ENCODE measurements around the gene SPATA31E1. TPM values are rescaled to one million over a fixed set of nuclear protein-coding genes. Genes with fewer than 3 reads are reported as not detected.

Gene SPATA31E1
- total RNA-seq, 5 donors from 2014 or later (not counting 1 experiment from before 2014, with no cell fraction given), result not detected

- ATAC-seq (replicated peaks in 1 of 4) (no peak), DNase-seq (no peak)
- no peaks in the 10 kb centered on the region for H3K36me3 ChIP-seq (ENCODE audit: control insufficient read depth in 2 of 2, extremely low read depth in 1 of 2, insufficient read depth in 1 of 2, low read length in 1 of 2)
- H3K27me3 ChIP-seq (replicated peaks in 1 of 2; ENCODE audit: control insufficient read depth in 2 of 2, extremely low read depth in 1 of 2, insufficient read depth in 2 of 2, low read length in 1 of 2), result peaks cover 0 to 11% of the 10 kb centered on the region in 2 experiments
- Mint-ChIP-seq H3K27me3 (peaks cover 8 to 13% of the 10 kb centered on the region in 2 donors), H3K4me3 (no peak overlapping the region), H3K36me3 (no peaks in the 10 kb centered on the region), H3K27ac (no peak overlapping the region), H3K9me3 (no peaks in the 10 kb centered on the region), H3K4me1 (no peaks in the 10 kb centered on the region)
- no peak overlapping the region for H3K4me3 ChIP-seq (ENCODE audit: control insufficient read depth in 1 of 2, extremely low read depth in 1 of 2, low read length in 1 of 2)
- H3K4me1 ChIP-seq (ENCODE audit: control insufficient read depth in 1 of 2, extremely low read depth in 1 of 2, insufficient read depth in 2 of 2, low read length in 2 of 2), result no peaks in the 10 kb centered on the region
- CTCF ChIA-PET, result no interaction called here
- H3K9me3 ChIP-seq, result no peaks in the 10 kb centered on the region
- POLR2A ChIA-PET, result no interaction called here
- no peak overlapping the region for H3K27ac ChIP-seq (ENCODE audit: low read length)
- WGBS (ENCODE audit: insufficient coverage), result 86% methylated on average over 5 of the region's 5 CpGs
Observed at GRCh38 chr9:87873607-87874303, 8.9 kb upstream of the SPATA31E1 start.

GRCh38 chr9:87874304-87874623 lies 8.4 kb upstream of the SPATA31E1 start:
- no peak overlapping the region for H3K27ac Mint-ChIP-seq
- no peaks in the 10 kb centered on the region for H3K4me1 Mint-ChIP-seq
- no peaks in the 10 kb centered on the region for H3K36me3 Mint-ChIP-seq
- H3K9me3 ChIP-seq, result no peaks in the 10 kb centered on the region
- peaks cover 8 to 13% of the 10 kb centered on the region in 2 donors for H3K27me3 Mint-ChIP-seq
- no peaks in the 10 kb centered on the region for H3K36me3 ChIP-seq (ENCODE audit: control insufficient read depth in 2 of 2, extremely low read depth in 1 of 2, insufficient read depth in 1 of 2, low read length in 1 of 2)
- 76% methylated on average over 3 of the region's 7 CpGs for WGBS (ENCODE audit: insufficient coverage)
- POLR2A ChIA-PET, result no interaction called here
- H3K9me3 Mint-ChIP-seq, result no peaks in the 10 kb centered on the region
- CTCF ChIA-PET, result no interaction called here
- ATAC-seq (replicated peaks in 1 of 4) (no peak), DNase-seq (no peak)
- no peak overlapping the region for H3K27ac ChIP-seq (ENCODE audit: low read length)
- no peak overlapping the region for H3K4me3 Mint-ChIP-seq
- H3K4me1 ChIP-seq (ENCODE audit: control insufficient read depth in 1 of 2, extremely low read depth in 1 of 2, insufficient read depth in 2 of 2, low read length in 2 of 2), result no peaks in the 10 kb centered on the region
- peaks cover 0 to 9% of the 10 kb centered on the region in 2 experiments for H3K27me3 ChIP-seq (replicated peaks in 1 of 2; ENCODE audit: control insufficient read depth in 2 of 2, extremely low read depth in 1 of 2, insufficient read depth in 2 of 2, low read length in 1 of 2)
- no peak overlapping the region for H3K4me3 ChIP-seq (ENCODE audit: control insufficient read depth in 1 of 2, extremely low read depth in 1 of 2, low read length in 1 of 2)

- no peak overlapping the region for H3K4me3 ChIP-seq (ENCODE audit: control insufficient read depth in 1 of 2, extremely low read depth in 1 of 2, low read length in 1 of 2)
- H3K4me1 ChIP-seq (ENCODE audit: control insufficient read depth in 1 of 2, extremely low read depth in 1 of 2, insufficient read depth in 2 of 2, low read length in 2 of 2), result peaks cover 0 to under 1% of the 10 kb centered on the region in 2 experiments
- Mint-ChIP-seq H3K27ac (no peak overlapping the region), H3K9me3 (no peaks in the 10 kb centered on the region), H3K4me1 (no peaks in the 10 kb centered on the region), H3K36me3 (no peaks in the 10 kb centered on the region), H3K27me3 (peaks cover 9 to 13% of the 10 kb centered on the region in 2 donors), H3K4me3 (no peak overlapping the region)
- H3K27ac ChIP-seq (ENCODE audit: low read length), result no peak overlapping the region
- DNase-seq, result no peak
- no peaks in the 10 kb centered on the region for H3K9me3 ChIP-seq
- ChIA-PET POLR2A (no interaction called here), CTCF (no interaction called here)
- no peaks in the 10 kb centered on the region for H3K36me3 ChIP-seq (ENCODE audit: control insufficient read depth in 2 of 2, extremely low read depth in 1 of 2, insufficient read depth in 1 of 2, low read length in 1 of 2)
- peaks cover 0 to 11% of the 10 kb centered on the region in 2 experiments for H3K27me3 ChIP-seq (replicated peaks in 1 of 2; ENCODE audit: control insufficient read depth in 2 of 2, extremely low read depth in 1 of 2, insufficient read depth in 2 of 2, low read length in 1 of 2)
- no peak for ATAC-seq (replicated peaks in 1 of 4)
Observed at GRCh38 chr9:87875060-87875459, 7.6 kb upstream of the SPATA31E1 start.

GRCh38 chr9:87875831-87876545 lies 6.7 kb upstream of the SPATA31E1 start:
- H3K27me3 Mint-ChIP-seq, result peaks cover 9 to 13% of the 10 kb centered on the region in 2 donors
- DNase-seq, result no peak

GRCh38 chr9:87876708-87877107 lies 6.0 kb upstream of the SPATA31E1 start:
- Mint-ChIP-seq H3K27me3 (peaks cover 9 to 13% of the 10 kb centered on the region in 2 donors), H3K4me1 (no peaks in the 10 kb centered on the region), H3K27ac (no peak overlapping the region), H3K36me3 (no peaks in the 10 kb centered on the region), H3K9me3 (no peaks in the 10 kb centered on the region), H3K4me3 (no peak overlapping the region)
- no peaks in the 10 kb centered on the region for H3K36me3 ChIP-seq (ENCODE audit: control insufficient read depth in 2 of 2, extremely low read depth in 1 of 2, insufficient read depth in 1 of 2, low read length in 1 of 2)
- H3K27me3 ChIP-seq (replicated peaks in 1 of 2; ENCODE audit: control insufficient read depth in 2 of 2, extremely low read depth in 1 of 2, insufficient read depth in 2 of 2, low read length in 1 of 2), result peaks cover 0 to 14% of the 10 kb centered on the region in 2 experiments
- ATAC-seq (replicated peaks in 1 of 4) (no peak), DNase-seq (no peak)
- H3K27ac ChIP-seq (ENCODE audit: low read length), result no peak overlapping the region
- no peaks in the 10 kb centered on the region for H3K9me3 ChIP-seq
- 79% methylated on average over 5 of the region's 5 CpGs for WGBS (ENCODE audit: insufficient coverage)
- CTCF ChIA-PET, result no interaction called here
- peaks cover 0 to 10% of the 10 kb centered on the region in 2 experiments for H3K4me1 ChIP-seq (ENCODE audit: control insufficient read depth in 1 of 2, extremely low read depth in 1 of 2, insufficient read depth in 2 of 2, low read length in 2 of 2)
- POLR2A ChIA-PET, result no interaction called here
- no peak overlapping the region for H3K4me3 ChIP-seq (ENCODE audit: control insufficient read depth in 1 of 2, extremely low read depth in 1 of 2, low read length in 1 of 2)

More at GRCh38 chr9:87875831-87876545, 6.7 kb upstream of the SPATA31E1 start:
- Histone ChIP-seq H3K27ac (ENCODE audit: low read length) (no peak overlapping the region), H3K9me3 (no peaks in the 10 kb centered on the region), H3K4me1 (ENCODE audit: control insufficient read depth in 1 of 2, extremely low read depth in 1 of 2, insufficient read depth in 2 of 2, low read length in 2 of 2) (peaks cover 0 to 10% of the 10 kb centered on the region in 2 experiments), H3K4me3 (ENCODE audit: control insufficient read depth in 1 of 2, extremely low read depth in 1 of 2, low read length in 1 of 2) (no peak overlapping the region), H3K36me3 (ENCODE audit: control insufficient read depth in 2 of 2, extremely low read depth in 1 of 2, insufficient read depth in 1 of 2, low read length in 1 of 2) (no peaks in the 10 kb centered on the region), H3K27me3 (replicated peaks in 1 of 2; ENCODE audit: control insufficient read depth in 2 of 2, extremely low read depth in 1 of 2, insufficient read depth in 2 of 2, low read length in 1 of 2) (peaks cover 0 to 14% of the 10 kb centered on the region in 2 experiments)
- no peaks in the 10 kb centered on the region for H3K36me3 Mint-ChIP-seq
- no peak overlapping the region for H3K4me3 Mint-ChIP-seq
- no peaks in the 10 kb centered on the region for H3K4me1 Mint-ChIP-seq
- no peaks in the 10 kb centered on the region for H3K9me3 Mint-ChIP-seq
- CTCF ChIA-PET, result no interaction called here
- H3K27ac Mint-ChIP-seq, result no peak overlapping the region
- ATAC-seq (replicated peaks in 1 of 4), result no peak
- POLR2A ChIA-PET, result no interaction called here
- 92% methylated on average over 2 of the region's 5 CpGs for WGBS (ENCODE audit: insufficient coverage)

GRCh38 chr9:87878989-87879511 lies 3.6 kb upstream of the SPATA31E1 start:
- H3K27me3 Mint-ChIP-seq, result peaks cover 8 to 9% of the 10 kb centered on the region in 2 donors
- no peak overlapping the region for H3K4me3 ChIP-seq (ENCODE audit: control insufficient read depth in 1 of 2, extremely low read depth in 1 of 2, low read length in 1 of 2)
- H3K4me1 Mint-ChIP-seq, result no peaks in the 10 kb centered on the region
- no peaks in the 10 kb centered on the region for H3K9me3 ChIP-seq
- no CpG with 5 or more reads among the region's 1 CpG for WGBS (ENCODE audit: insufficient coverage)
- H3K27ac ChIP-seq (ENCODE audit: low read length), result no peak overlapping the region
- no peak overlapping the region for H3K27ac Mint-ChIP-seq
- H3K4me1 ChIP-seq (ENCODE audit: control insufficient read depth in 1 of 2, extremely low read depth in 1 of 2, insufficient read depth in 2 of 2, low read length in 2 of 2), result peaks cover 0 to 10% of the 10 kb centered on the region in 2 experiments
- H3K36me3 Mint-ChIP-seq, result no peaks in the 10 kb centered on the region
- no peaks in the 10 kb centered on the region for H3K9me3 Mint-ChIP-seq
- ChIA-PET CTCF (no interaction called here), POLR2A (no interaction called here)
- ATAC-seq (replicated peaks in 1 of 4) (no peak), DNase-seq (no peak)
- peaks cover 0 to 19% of the 10 kb centered on the region in 2 experiments for H3K27me3 ChIP-seq (replicated peaks in 1 of 2; ENCODE audit: control insufficient read depth in 2 of 2, extremely low read depth in 1 of 2, insufficient read depth in 2 of 2, low read length in 1 of 2)
- no peak overlapping the region for H3K4me3 Mint-ChIP-seq
- no peaks in the 10 kb centered on the region for H3K36me3 ChIP-seq (ENCODE audit: control insufficient read depth in 2 of 2, extremely low read depth in 1 of 2, insufficient read depth in 1 of 2, low read length in 1 of 2)
